NCI-H1092 (cell line): ENCODE measurements around the gene AGXT.
A peak's percentile ranks its signal among the peaks of the same experiment; 100 is the strongest.

ENCODE experiments used
- DNase-seq: peaks from one replicate; lab custom pipeline; 2025; lab: John Stamatoyannopoulos, UW

Gene AGXT

GRCh38 chr2:240899468-240899865, 30.8 kb downstream of the AGXT start:
- no peak for DNase-seq

GRCh38 chr2:240900141-240900860, 31.7 kb downstream of the AGXT start:
- DNase-seq = no peak

- no peak for DNase-seq
Measured at GRCh38 chr2:240901986-240902614, 33.5 kb downstream of the AGXT start.

- no peak for DNase-seq
Measured at GRCh38 chr2:240902615-240903041, 34.0 kb downstream of the AGXT start.

- no peak for DNase-seq
Measured at GRCh38 chr2:240903191-240904060, 34.8 kb downstream of the AGXT start.

- no peak for DNase-seq
Measured at GRCh38 chr2:240904216-240905175, 35.9 kb downstream of the AGXT start.

- no peak for DNase-seq
Measured at GRCh38 chr2:240905176-240905781, 36.7 kb downstream of the AGXT start.

- DNase-seq = peak; percentile 6
Measured at GRCh38 chr2:240906141-240906910, 37.7 kb downstream of the AGXT start, which contains the start of gene CROCC2. TSS of gene CROCC2 (plus strand) at chr2:240906336. CDS start at chr2:240906514, 178 bp downstream.

GRCh38 chr2:240906911-240907590, 38.4 kb downstream of the AGXT start:
- DNase-seq = no peak

- no peak for DNase-seq
Measured at GRCh38 chr2:240909216-240909974, 40.8 kb downstream of the AGXT start.

- no peak for DNase-seq
Measured at GRCh38 chr2:240911641-240912265, 43.1 kb downstream of the AGXT start.

- DNase-seq = no peak
Measured at GRCh38 chr2:240912878-240913809, 44.5 kb downstream of the AGXT start.

- no peak for DNase-seq
Measured at GRCh38 chr2:240913810-240914644, 45.4 kb downstream of the AGXT start.

GRCh38 chr2:240914645-240915525, 46.3 kb downstream of the AGXT start:
- no peak for DNase-seq
